ENCODE results near the gene TEX38. TPM values are rescaled to one million over a fixed set of nuclear protein-coding genes. Genes with fewer than 3 reads are reported as not detected.

Gene TEX38
- total and polyA plus RNA-seq, 12 donors = 0.11 to 0.54 (median 0.30) TPM; not detected in 8

- no peak for DNase-seq
- 95 to 100% (median 96%) methylated on average over 1 of the region's 1 CpG for WGBS, 4 donors
- H3K36me3 ChIP-seq (replicated peaks in 1 of 2) = peaks cover 0 to 32% of the 10 kb centered on the region in 2 donors
Observed at GRCh38 chr1:46676531-46676930, 4.9 kb downstream of the TEX38 start.

GRCh38 chr1:46677339-46677738, 5.7 kb downstream of the TEX38 start:
- TF ChIP-seq POLR2A (IDR thresholded peaks at IDR 0.05) (no peak), CTCF (IDR thresholded peaks at IDR 0.05) (no peak)
- WGBS, 4 donors = 93 to 96% (median 95%) methylated on average over 1 of the region's 1 CpG
- H3K27me3 ChIP-seq = no peaks in the 10 kb centered on the region
- intact Hi-C loops (cut with DNase I) = no loop called here
- H3K27ac ChIP-seq = no peak overlapping the region
- peaks cover 0 to 41% of the 10 kb centered on the region in 2 donors for H3K36me3 ChIP-seq (replicated peaks in 1 of 2)
- no peak for DNase-seq
- H3K4me3 ChIP-seq = no peak overlapping the region
- H3K4me1 ChIP-seq (replicated peaks in 1 of 2) = no peaks in the 10 kb centered on the region
- no peaks in the 10 kb centered on the region for H3K9me3 ChIP-seq (replicated peaks in 1 of 3)

More at GRCh38 chr1:46676531-46676930, 4.9 kb downstream of the TEX38 start:
- Histone ChIP-seq H3K4me1 (replicated peaks in 1 of 2) (no peaks in the 10 kb centered on the region), H3K9me3 (replicated peaks in 1 of 3) (no peaks in the 10 kb centered on the region), H3K4me3 (no peak overlapping the region), H3K27me3 (no peaks in the 10 kb centered on the region), H3K27ac (no peak overlapping the region)
- intact Hi-C loops (cut with DNase I) = no loop called here
- TF ChIP-seq POLR2A (IDR thresholded peaks at IDR 0.05) (no peak), CTCF (IDR thresholded peaks at IDR 0.05) (no peak)

- intact Hi-C loops (cut with DNase I) = no loop called here
- TF ChIP-seq CTCF (IDR thresholded peaks at IDR 0.05) = no peak
- no peak for TF ChIP-seq POLR2A (IDR thresholded peaks at IDR 0.05)
- Histone ChIP-seq H3K36me3 (replicated peaks in 1 of 2) (peaks cover 0 to 67% of the 10 kb centered on the region in 2 donors), H3K27ac (no peak overlapping the region), H3K27me3 (no peaks in the 10 kb centered on the region), H3K4me3 (no peak overlapping the region), H3K4me1 (replicated peaks in 1 of 2) (no peaks in the 10 kb centered on the region), H3K9me3 (replicated peaks in 1 of 3) (no peaks in the 10 kb centered on the region)
- no peak for DNase-seq
- 93 to 98% (median 97%) methylated on average over 5 to 6 of the region's 6 CpGs for WGBS, 4 donors
Observed at GRCh38 chr1:46679789-46680573, 8.3 kb downstream of the TEX38 start.

- intact Hi-C loops (cut with DNase I) = no loop called here
- no peaks in the 10 kb centered on the region for H3K4me1 ChIP-seq (replicated peaks in 1 of 2)
- no peak for DNase-seq
- TF ChIP-seq CTCF (IDR thresholded peaks at IDR 0.05) = no peak
- TF ChIP-seq POLR2A (IDR thresholded peaks at IDR 0.05) = no peak
- no peak overlapping the region for H3K27ac ChIP-seq
- no peaks in the 10 kb centered on the region for H3K9me3 ChIP-seq (replicated peaks in 1 of 3)
- no peak overlapping the region for H3K4me3 ChIP-seq
- no peaks in the 10 kb centered on the region for H3K27me3 ChIP-seq
- H3K36me3 ChIP-seq (replicated peaks in 1 of 2) = peaks cover 0 to 82% of the 10 kb centered on the region in 2 donors
- WGBS, 4 donors = 95 to 100% (median 98%) methylated on average over 1 of the region's 1 CpG
Observed at GRCh38 chr1:46681333-46682034, 9.8 kb downstream of the TEX38 start.
